ENCODE data around the gene NRDE2.
"Not testable (repeated sequence)": the region's sequence is repeated elsewhere in the genome, so short reads cannot be mapped to it uniquely, and the experiment has no call there.

NRDE2 gene

DNA sequence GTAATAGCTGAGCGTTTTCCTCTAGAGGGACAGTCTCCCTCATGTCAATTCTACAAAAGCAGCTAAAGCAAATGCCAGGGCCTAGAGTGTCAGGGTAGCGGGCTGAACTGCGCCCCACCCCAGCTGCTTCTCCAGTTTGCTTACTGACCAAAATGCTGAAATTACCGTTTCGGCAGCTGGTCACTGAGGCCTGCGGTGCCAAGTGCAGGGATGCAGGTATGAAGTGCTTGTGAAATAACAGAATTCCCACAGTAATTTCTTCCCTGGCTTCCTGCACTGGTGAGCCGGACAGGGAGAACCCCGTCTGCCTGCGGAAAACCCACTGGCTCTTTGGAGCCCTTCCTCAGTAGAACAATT, 56.3 kb downstream of the NRDE2 start:
- FAIRE-seq (no peak), DNase-seq (ENCODE audit: insufficient read length, low spot score) (no peak)

DNA sequence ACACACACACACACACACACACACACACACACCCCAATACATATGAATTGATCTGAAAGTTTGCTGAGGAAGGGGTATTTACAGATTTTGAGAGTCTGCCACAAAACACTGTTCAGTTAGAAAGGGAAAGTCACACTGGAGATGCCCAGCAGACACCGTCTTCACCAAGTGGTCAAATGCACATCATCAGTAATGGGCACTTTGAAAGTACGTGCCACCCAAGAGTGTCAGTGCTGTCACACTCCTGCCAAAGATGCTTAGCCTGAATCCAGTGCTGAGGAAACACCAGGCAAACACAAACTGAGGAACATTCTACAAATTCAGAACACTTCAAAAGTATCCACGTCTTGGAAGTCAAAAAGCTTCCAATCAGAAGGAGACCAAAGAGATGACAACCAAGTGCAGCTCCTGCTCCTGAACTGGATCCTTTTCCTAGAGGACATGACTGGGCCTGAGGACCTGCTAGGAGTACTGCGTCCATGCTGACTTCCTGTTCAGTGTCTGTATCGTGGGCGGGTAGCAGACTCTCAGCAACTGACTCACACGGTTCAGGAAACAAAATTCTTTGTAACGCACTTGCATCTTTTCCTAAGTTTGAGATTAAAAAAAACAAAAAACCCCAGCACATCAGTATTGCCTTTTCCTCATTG, 56.8 kb downstream of the NRDE2 start:
- FAIRE-seq (no peak), DNase-seq (ENCODE audit: insufficient read length, low spot score) (no peak)

DNA sequence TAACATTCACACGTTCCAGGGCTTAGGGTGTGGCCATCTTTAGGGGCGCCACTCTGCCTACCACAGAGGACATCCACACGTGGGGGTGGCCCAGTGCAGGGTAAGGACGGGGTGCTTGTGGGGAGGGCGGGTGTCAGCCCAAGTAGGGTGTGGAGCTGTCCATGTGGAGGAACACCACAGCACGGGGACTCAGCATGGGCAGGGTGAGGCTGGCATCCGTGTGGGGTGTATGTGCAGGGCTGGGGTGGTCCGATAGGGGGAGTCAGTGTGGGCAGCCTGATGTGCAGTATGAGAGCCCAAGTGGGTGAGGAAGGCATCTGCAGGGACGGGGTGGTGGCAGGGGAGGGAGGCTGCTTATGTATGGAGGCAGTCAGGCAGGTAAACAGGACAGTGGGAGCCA, 57.7 kb downstream of the NRDE2 start:
- no peak for DNase-seq (ENCODE audit: insufficient read length, low spot score)
- no peak for FAIRE-seq

DNA sequence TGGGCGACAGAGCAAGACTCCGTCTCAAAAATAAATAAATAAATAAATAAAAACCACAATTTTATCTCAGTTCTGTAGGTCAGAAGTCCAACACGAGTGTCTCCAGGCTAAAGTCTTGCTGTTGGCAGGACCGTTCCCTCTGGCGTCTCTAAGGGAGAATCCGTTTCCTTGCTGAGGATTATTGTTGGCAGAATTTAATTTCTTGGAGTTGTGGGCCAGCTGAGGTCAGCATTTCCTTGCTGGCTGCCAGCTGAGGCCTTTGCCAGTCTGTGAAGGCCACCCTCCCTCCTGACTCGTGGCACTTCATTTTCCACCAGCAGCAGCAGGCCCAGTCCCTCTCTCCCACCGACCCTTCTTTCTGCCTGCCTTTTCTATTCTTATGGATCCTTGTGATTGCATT, 58.2 kb downstream of the NRDE2 start:
- DNase-seq (ENCODE audit: insufficient read length, low spot score) (no peak), FAIRE-seq (no peak)

DNA sequence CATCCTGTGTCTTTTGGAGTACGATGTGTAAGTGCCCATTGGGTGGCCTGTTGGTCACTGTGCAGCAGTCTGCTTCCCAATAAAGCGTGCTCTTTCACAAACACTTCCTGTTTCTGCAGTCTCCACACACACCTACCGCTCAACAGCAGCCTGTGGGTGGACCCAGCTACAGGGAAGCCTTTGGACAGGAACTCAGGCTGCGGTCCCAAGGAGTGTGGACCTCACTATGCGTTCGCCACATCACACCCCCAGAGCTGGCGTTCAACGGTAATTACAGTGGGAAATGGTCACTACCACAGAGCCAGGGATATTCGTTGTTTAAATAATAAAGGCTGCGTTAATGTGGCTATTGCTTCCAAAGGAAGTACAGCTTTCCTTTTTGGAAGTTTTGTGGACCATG, 59.2 kb downstream of the NRDE2 start:
- FAIRE-seq (no peak), DNase-seq (ENCODE audit: insufficient read length, low spot score) (no peak)

DNA sequence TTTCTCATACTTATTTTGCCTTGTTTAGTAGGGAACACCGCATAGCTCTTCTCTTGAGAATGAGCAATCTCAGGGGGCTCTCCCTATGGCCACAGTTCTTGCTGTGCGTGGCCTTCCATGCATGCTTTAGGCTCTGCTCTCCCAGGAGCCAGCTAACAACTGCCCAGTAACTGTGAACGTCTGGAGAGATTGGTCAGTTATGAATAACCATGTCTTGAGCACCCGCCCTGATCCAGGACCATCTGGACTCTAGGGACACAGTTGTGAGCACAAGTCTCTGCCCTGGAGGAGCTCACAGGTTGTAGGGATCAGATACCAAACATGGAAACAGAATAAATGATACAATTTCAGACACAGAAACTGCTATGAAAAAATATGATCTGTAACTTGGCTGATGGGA, 63.3 kb downstream of the NRDE2 start:
- no peak for FAIRE-seq
- no peak for DNase-seq (ENCODE audit: insufficient read length, low spot score)

DNA sequence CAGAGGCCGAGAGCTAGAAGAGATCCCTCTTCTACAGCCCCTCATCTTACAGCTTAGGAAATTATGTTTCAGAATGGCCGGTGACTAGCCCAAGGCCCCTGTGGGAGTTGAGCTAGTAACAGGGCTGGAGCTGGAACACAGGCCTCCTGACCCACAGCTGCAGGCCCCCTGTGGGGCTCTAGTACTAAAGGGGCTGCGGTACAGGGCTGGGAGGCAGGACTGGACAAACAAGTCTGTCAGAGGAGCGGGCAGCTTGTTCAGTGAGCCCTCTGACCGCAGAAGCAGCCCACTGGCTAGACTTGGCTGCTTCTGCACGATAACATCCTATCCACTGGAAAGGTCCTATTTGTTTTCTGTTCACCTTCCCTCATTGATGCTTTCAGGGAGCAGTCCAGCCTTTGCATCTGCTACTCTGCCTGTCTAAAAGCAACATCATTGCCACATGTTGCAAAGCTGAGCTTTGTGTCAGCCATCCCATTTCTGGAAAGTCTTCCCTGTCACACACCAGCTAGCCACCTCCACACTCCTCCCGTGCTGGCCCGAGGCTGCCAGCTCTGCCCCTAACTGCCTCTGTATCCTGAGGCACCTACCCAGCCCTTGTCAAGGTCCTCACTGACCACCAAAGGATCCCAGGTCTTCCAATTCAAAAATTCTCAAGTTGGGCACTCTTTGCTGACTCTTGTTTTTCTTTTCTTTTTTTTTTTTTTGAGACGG, 65.1 kb downstream of the NRDE2 start:
- FAIRE-seq, result no peak

DNA sequence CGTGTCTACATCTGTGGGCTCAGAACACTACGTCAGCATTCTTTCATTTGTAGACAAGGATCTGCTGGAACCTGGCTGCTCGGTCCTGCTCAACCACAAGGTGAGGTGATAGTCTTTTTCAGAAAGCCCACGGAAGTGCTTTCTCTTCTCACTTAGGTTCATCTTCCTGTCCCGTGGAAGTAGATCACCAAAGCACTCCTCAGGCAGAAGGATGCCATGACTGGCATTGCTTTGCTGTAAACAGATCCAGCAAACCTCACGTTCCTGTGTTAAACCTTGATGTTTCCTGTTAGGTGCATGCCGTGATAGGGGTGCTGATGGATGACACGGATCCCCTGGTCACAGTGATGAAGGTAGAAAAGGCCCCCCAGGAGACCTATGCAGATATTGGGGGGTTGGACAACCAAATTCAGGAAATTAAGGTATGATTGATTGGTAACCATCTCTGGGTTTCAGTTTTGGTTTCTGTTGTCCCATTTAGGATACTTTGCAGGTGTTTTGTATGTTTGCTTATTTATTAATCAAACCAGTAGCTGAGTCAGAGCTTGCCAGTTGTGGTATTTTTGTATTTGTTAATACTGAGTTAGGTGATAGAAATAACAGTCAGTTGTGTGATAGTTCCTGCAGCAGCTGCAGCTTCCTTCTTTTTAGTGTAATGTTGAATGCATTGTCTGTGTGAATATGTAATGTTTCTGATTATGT, 67.8 kb downstream of the NRDE2 start:
- DNase-seq (ENCODE audit: insufficient read length, low spot score) (peak; percentile 30), FAIRE-seq (peak; percentile 14)

More for the DNA sequence above, 65.1 kb downstream of the NRDE2 start:
- DNase-seq (ENCODE audit: insufficient read length, low spot score), result no peak

DNA sequence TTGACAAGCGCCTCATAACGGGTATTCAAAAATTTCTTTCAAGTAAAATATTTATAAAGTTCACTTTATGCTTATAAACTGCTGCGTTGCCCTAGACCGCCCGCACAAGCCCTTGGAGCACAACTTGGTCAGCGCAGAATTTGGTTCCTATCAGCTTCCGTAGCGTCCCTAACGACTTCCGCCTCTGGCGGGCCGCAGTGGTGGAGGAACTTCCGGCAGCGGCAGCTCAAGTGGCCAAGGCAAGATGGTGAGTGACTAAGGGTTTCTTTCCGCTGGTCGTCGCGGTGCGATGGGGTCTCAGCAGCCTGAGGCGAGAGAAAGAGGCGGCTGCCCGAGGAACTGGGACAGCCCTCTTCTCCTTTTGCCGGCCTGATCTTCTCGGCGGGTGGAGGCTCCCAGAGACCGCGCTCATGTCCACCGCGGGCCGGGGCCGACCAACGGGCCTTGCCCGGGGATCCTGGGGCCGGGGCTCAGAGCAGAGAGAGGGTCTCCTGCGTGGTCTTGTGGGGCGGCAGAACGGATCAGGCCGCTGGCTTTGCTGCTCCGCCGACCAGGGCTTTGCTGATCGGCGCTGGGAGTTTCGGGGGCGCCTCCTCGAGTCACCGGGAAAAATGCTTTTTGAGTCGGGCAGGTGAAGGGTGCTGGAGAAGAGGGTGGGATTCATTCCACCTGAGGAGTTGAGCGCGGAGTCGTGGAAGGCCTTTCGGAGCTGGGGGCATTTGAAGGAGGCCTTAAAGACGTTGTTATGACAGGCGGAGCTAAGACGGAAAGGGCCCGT, 75.2 kb downstream of the NRDE2 start, which contains the start of gene PSMC1:
PSMC1 (plus strand) TSS at position 200 of the 778 bp plus-strand sequence; CDS start at position 245, 45 bp downstream.
- peak; percentile 92 for FAIRE-seq
- peak; percentile 87 for DNase-seq (ENCODE audit: insufficient read length, low spot score)

DNA sequence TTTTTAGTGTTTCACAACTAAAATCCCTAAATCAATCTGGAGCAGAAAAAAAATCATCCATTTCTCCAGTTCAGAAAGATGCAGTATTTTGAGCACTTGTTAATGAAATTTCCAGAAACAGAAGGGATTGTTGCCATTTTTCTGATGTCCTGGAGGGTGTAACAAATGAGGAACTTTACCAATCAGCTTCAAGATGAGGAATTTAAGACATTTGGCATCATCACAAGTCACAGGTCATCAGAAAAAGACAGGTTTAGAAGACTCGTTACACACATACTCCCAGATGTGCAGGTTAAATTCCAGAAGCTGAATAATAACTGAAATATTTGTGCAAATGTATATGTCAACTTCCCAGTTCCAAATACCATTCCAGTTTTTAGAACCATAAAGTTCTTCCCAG, 75.9 kb downstream of the NRDE2 start:
- no peak for DNase-seq (ENCODE audit: insufficient read length, low spot score)
- no peak for FAIRE-seq

DNA sequence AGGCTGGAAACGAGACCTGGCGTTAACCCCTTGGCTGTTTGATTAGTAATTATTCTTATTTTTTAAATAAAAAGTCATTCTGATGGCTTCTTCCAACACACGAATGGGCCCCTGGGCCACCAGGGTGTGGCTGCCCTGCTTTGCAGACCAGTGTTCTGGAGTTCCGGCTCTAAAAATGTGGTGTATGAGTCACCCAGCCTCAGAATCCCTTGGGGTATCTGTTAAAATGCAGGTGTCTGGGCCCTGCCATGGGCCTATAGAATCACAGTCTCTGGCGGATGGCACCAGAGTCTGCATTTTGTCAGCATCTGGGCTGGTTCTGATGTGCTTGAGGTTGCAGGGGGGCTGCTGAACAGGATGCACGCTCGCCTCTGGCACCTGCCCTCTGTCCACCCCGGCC, 77.9 kb downstream of the NRDE2 start:
- FAIRE-seq (no peak), DNase-seq (ENCODE audit: insufficient read length, low spot score) (no peak)

DNA sequence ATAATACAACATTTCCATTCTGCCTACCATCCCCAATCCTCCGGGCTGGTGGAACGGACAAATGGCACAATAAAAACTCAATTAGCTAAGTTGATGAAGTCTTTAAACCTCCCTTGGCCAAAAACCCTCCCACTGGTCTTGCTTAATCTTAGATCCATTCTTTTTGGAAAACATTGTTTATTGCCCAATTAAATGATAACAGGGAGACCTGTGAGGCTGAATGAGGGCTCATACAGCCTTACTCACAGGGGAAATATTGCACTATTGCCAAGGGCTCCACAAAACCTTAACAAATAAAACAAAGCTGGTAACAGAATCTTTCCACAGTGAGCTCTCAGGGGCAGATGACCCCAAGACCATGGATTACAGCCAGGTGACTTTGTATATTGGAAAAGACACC, 83.1 kb downstream of the NRDE2 start:
- DNase-seq (ENCODE audit: insufficient read length, low spot score) (no peak), FAIRE-seq (no peak)

DNA sequence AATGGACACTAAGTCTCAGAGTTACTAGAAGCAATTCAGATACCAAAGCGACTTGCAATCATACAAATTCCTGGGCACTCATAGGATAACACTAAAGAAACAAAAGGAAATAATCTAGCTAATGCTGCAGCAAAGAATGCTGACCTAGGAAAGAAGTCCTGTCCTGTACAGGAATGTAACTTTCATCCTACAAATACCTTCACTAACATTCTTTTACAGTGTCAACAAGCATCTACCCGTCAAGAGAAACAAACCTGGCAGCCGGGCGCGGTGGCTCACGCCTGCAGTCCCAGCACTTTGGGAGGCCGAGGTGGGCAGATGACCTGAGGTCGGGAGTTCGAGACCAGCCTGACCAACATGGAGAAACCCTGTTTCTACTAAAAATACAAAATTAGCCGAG, 84.3 kb downstream of the NRDE2 start:
- FAIRE-seq; DNase-seq (ENCODE audit: insufficient read length, low spot score): not testable (repeated sequence)

DNA sequence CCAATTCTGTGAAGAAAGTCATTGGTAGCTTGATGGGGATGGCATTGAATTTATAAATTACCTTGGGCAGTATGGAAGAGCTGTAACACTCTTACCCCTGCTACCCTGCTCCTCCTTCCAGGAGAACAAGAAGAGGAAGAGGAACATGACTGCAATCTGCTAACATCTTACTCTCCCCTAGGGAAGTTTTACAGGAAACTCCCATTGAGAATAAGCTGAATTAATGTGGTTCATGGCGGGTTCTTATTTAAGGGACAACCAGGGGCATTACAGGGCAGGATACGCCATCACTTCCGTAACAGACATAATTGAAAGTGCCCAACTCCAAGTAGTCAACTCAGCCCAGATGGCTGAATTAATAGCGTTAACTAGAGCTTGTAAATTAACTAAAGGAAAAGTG, 84.8 kb downstream of the NRDE2 start:
- no peak for DNase-seq (ENCODE audit: insufficient read length, low spot score)
- FAIRE-seq, result no peak

DNA sequence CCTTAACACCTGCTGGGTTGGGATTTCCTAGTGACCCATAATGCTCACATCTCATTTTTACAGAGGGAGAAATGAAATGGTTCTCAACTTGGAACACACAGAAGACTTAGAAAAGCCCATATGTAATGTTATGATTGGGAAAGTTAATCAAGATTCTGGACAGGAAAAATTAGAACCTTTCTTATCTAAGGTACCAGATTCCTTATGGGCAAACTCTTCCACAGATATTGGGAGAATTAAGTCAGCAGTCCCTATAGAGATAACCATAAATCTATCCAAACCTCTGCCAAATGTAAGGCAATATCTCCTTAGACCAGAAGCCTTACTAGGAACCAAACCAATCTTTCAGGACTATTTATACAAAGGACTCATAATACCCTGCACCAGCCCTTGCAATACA, 89.3 kb downstream of the NRDE2 start:
- DNase-seq (ENCODE audit: insufficient read length, low spot score) (no peak), FAIRE-seq (no peak)

DNA sequence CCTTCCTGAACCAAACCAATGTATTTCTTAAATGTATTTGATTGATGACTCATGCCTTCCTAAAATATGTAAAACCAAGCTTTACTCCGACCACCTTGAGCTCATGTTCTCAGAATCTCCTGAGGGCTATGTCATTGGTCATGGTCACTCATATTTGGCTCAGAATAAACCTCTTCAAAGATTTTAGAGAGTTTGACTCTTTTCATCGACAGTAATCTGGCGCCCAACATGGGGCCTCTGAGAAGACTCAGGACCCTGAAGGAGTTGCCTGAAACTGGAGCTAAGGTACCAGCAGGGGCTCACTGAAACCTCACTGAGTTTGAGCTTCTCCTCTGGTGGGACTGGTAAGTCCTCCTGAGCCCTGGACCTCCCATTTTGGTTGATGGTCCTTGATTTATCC, 92.6 kb downstream of the NRDE2 start:
- DNase-seq (ENCODE audit: insufficient read length, low spot score), result no peak
- FAIRE-seq, result no peak

DNA sequence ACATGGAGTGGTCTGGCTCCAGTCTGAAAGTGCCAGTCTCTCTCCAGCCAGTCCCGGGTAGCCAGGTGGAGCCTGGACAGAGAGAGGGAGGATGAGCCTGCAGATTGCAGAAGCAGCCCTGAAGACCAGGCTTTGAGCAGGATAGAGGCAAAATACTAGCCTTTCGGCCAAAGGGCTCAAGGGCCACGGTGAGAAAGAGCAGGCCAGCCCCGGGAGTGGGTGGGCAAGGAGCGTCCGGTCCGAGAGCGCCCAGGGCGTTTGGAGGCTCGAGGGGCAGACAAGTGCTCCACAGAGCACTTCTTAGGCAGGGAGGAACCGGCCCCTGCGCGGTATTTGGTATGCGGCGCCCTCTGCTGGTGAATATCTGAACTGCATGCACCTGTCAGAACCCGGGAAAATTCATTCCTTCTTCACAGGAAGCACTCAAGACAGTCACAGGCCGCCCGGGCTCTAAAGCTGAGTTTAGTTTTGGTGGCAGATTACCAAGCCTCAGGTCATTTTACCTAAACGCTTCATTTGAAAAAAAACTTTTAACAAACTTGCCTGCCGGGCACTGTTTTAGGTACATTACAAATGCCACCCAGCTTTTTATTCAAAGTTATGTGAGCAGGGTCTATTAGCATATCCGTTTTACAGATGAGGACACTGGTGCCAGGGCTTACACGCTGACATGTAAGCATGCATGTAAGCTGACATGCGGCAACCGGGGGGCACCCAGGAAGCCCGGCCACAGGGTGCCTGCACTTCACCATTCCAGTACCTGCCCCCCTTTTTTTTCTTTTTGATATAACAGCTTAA, 96.4 kb downstream of the NRDE2 start:
- DNase-seq (ENCODE audit: insufficient read length, low spot score), result peak; percentile 60
- FAIRE-seq, result peak; percentile 33

DNA sequence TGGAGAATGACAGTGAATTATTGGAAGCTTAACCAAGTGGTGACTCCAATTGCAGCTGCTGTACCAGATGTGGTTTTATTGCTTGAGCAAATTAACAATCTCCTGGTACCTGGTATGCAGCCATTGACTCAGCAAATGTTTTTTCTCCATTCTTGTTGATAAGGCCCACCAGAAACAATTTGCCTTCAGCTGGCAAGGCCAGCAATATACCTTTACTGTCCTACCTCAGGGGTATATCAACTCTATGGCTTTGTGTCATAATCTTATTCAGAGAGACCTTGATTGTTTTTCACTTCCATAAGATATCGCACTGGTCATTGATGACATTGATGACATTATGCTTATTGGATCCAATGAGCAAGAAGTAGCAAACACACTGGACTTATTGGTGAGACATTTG, 101.8 kb downstream of the NRDE2 start:
- not testable (repeated sequence) for DNase-seq (ENCODE audit: insufficient read length, low spot score)

DNA sequence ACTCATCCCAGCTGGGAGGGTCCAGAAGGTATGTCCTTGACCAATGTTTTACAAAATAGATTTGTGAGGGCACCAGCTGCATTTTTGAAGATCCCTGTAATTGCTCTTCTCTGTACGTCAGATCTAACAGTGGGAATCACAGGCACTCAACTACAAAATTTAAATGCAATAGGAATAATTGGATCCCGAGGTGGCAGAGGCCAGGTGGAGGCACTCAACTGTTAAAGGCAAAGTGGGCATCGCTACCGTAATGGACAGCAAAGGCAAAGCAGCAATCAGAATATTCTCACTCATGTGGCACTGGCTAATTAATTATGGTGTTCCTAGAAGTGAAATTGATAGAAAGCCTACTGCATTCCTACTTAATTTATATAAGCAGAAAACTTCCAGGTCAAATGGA, 103.3 kb downstream of the NRDE2 start:
- DNase-seq (ENCODE audit: insufficient read length, low spot score) (no peak), FAIRE-seq (no peak)

More for the DNA sequence above, 101.8 kb downstream of the NRDE2 start:
- FAIRE-seq, result not testable (repeated sequence)

All from GM19239 (cell line).